NB4 (cell line): ENCODE data around the gene NPAS2.

Source experiments
- DNase-seq: peaks from one replicate; pipeline ENCODE4 v3.0.0; 2010; ENCODE audit warnings: low read depth
- H3K4me3 ChIP-seq: one replicate; pipeline ENCODE4 v1.5.1; 2011; ENCODE audit warnings: mild to moderate bottlenecking, low read depth, low read length, moderate library complexity
- MYC ChIP-seq: IDR thresholded peaks from 2 replicates; pipeline ENCODE4 v1.6.1; 2011; ENCODE audit warnings: low read depth, low read length
- POLR2A ChIP-seq: IDR thresholded peaks from 2 replicates; pipeline ENCODE4 v1.6.1; 2011; ENCODE audit warnings: mild to moderate bottlenecking; ENCODE audit not compliant: insufficient read length; ENCODE audit errors: extremely low read depth
- TF ChIP-seq, protein P1 (sequence below): IDR thresholded peaks from one replicate; pipeline ENCODE4 v1.5.1; 2012; ENCODE audit warnings: low read depth, low read length
- TF ChIP-seq, protein P2 (sequence below): IDR thresholded peaks from 2 replicates; pipeline ENCODE4 v1.6.1; 2011; ENCODE audit warnings: low read depth, low read length

NPAS2 gene

DNA sequence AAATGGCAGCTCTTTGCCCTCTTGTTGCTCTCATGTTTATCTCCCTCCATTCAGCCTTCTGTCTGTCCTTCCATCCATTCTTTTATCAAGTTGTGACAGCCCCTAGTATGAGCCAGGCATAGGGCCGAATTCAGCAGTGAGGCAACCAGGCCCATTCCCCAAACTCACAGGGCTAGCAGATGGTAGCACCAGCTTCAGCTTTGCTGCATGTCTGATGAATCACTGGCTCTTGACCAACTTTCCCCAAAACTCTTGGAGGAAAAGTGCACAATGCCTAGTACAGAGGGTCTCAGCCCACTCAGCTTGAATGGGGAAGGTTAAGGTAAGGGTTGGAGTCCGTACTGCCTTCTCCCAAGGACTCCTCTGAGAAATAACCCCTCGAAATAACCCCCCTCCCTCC lies 35.7 kb downstream of the NPAS2 start:
- TF ChIP-seq, protein P1, sequence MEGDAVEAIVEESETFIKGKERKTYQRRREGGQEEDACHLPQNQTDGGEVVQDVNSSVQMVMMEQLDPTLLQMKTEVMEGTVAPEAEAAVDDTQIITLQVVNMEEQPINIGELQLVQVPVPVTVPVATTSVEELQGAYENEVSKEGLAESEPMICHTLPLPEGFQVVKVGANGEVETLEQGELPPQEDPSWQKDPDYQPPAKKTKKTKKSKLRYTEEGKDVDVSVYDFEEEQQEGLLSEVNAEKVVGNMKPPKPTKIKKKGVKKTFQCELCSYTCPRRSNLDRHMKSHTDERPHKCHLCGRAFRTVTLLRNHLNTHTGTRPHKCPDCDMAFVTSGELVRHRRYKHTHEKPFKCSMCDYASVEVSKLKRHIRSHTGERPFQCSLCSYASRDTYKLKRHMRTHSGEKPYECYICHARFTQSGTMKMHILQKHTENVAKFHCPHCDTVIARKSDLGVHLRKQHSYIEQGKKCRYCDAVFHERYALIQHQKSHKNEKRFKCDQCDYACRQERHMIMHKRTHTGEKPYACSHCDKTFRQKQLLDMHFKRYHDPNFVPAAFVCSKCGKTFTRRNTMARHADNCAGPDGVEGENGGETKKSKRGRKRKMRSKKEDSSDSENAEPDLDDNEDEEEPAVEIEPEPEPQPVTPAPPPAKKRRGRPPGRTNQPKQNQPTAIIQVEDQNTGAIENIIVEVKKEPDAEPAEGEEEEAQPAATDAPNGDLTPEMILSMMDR = no peak
- TF ChIP-seq POLR2A = no peak
- TF ChIP-seq, protein P2, sequence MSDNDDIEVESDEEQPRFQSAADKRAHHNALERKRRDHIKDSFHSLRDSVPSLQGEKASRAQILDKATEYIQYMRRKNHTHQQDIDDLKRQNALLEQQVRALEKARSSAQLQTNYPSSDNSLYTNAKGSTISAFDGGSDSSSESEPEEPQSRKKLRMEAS = no peak
- TF ChIP-seq MYC = no peak
- no peak for DNase-seq
- no peak overlapping the region for H3K4me3 ChIP-seq

DNA sequence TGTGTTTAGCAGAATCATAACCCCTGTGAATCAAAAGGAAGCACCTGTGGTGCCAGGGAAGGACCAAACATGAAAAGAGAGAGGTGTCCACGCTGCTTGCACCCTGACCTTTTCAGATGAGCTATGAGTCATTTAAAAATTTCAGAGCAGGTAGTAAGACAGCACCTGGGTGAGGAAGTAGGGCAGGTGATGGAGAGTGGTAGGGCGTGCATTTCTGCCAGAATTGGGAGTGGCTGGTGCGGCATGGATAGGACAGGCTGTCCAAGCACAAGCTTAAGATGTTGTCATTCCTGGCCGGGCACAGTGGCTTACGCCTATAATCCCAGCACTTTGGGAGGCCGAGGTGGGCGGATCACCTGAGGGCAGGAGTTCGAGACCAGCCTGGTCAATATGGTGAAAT lies 36.8 kb downstream of the NPAS2 start:
- TF ChIP-seq MYC = no peak
- TF ChIP-seq, protein P2 = no peak
- TF ChIP-seq POLR2A = no peak
- TF ChIP-seq, protein P1 = no peak
- DNase-seq = no peak
- H3K4me3 ChIP-seq = no peak overlapping the region

DNA sequence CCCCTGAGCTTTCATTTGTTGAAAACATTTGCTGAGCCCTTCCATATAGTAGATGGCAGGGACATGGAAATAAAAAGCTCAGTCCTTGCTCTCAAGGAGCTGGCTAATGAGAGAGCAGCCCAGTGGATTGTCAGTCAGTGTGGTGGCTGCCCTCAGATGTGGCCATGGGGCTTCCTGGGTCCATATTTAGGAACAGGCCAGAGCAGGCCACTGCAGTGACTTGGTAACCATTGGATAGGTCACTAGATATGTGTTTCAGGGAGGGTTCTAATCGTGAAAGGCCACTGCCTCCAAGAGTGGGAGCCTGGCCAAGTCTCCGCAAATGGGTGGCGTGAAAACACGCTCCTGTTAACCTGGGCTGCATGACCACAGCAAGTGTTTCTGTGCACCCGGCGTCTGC lies 37.4 kb downstream of the NPAS2 start:
- TF ChIP-seq, protein P2 = no peak
- no peak for TF ChIP-seq MYC
- TF ChIP-seq POLR2A = no peak
- TF ChIP-seq, protein P1 = no peak
- DNase-seq = no peak
- no peak overlapping the region for H3K4me3 ChIP-seq

DNA sequence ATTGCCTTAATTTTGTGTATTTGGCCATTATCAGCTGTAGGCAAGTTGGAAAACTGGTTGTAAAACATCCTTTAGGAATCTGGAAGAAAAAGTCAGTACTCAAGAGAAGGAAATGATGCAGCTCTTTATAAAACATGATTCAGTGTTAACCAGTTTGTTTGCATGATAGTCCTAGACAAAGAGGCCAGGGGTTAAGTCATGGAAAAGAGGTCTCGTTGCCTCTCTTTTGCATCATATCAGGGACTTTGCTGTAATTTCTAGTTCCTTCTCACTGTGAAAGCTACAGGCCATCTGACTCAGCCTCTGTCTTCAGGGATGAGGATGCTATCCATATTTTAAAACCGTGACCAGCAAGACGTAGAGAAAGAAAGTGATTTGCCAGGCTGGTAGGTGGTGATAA lies 38.0 kb downstream of the NPAS2 start:
- H3K4me3 ChIP-seq = no peak overlapping the region
- no peak for DNase-seq
- TF ChIP-seq, protein P1 = no peak
- TF ChIP-seq POLR2A (no peak), MYC (no peak)
- TF ChIP-seq, protein P2 = no peak

DNA sequence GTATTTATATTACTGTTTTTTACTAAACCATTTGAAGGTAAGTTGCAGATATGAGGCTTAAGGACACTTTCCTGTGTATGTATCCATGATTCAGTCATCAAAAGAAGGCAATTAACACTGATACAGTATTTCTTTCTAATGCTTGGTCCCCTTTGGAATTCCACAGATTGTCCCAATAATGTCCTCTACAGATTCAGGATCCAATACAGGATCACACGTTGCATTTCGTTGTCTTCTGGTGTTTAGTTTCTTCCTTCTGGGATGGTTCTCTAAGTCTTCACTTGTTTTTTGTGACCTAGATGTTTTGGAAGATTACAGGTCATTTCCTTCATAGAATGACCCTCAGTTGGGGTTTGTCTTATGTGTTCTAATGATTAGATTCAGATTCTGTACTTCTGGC lies 40.0 kb downstream of the NPAS2 start:
- TF ChIP-seq, protein P1 = no peak
- TF ChIP-seq, protein P2 = no peak
- no peak for TF ChIP-seq POLR2A
- no peak for TF ChIP-seq MYC
- H3K4me3 ChIP-seq = no peak overlapping the region
- no peak for DNase-seq

DNA sequence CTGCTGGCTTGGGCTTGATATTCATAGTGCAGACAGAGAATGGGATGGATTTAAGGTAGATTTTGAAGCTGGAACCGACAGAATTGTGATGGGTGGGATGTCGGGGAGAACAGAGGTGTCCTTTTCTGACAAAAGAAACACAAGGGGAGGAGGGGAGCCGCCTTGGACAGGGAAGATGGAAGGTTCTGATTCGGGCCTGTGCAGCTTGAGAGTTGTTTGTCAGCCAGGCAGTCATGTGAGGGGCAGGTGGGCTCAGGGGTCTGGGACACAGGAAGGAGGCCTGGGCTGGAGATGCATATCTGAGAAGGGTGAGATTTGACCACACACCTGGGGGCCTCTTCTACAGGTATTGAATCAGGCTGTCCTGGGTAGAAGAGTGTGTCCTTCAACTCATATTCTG lies 41.4 kb downstream of the NPAS2 start:
- no peak overlapping the region for H3K4me3 ChIP-seq
- TF ChIP-seq MYC (no peak), POLR2A (no peak)
- TF ChIP-seq, protein P2 = no peak
- TF ChIP-seq, protein P1 = no peak
- no peak for DNase-seq
